ENCODE data around the gene NKAPD1. TPM values are rescaled to one million over a fixed set of nuclear protein-coding genes. Genes with fewer than 3 reads are reported as not detected.

The NKAPD1 gene
- total RNA-seq, 2 donors from 2014 or later = 11.8 to 16.8 TPM

- intact Hi-C loops (cut with DNase I) = no loop called here
- 89% methylated on average over 4 of the region's 4 CpGs for WGBS
- no peaks in the 10 kb centered on the region for H3K4me1 ChIP-seq (replicated peaks)
- no peak overlapping the region for H3K27ac ChIP-seq
- peaks cover 0 to 6% of the 10 kb centered on the region in 2 donors for H3K36me3 ChIP-seq
- H3K27me3 ChIP-seq (replicated peaks; ENCODE audit: insufficient read depth) = no peaks in the 10 kb centered on the region
- no peak for DNase-seq (ENCODE audit: low spot score)
- H3K9me3 ChIP-seq = no peaks in the 10 kb centered on the region
- TF ChIP-seq POLR2AphosphoS5 (IDR thresholded peaks at IDR 0.05) (no peak), CTCF (IDR thresholded peaks at IDR 0.05) (no peak), POLR2A (IDR thresholded peaks at IDR 0.05) (no peak)
- no peak overlapping the region for H3K4me3 ChIP-seq
Measured at GRCh38 chr11:112057170-112057569, 16.9 kb upstream of the NKAPD1 start.

- no peak for DNase-seq (ENCODE audit: low spot score)
- no peaks in the 10 kb centered on the region for H3K27me3 ChIP-seq (replicated peaks; ENCODE audit: insufficient read depth)
- no peak overlapping the region for H3K4me3 ChIP-seq
- H3K27ac ChIP-seq = no peak overlapping the region
- 16% methylated on average over 1 of the region's 1 CpG for WGBS
- H3K9me3 ChIP-seq = no peaks in the 10 kb centered on the region
- intact Hi-C loops (cut with DNase I) = no loop called here
- H3K36me3 ChIP-seq = no peaks in the 10 kb centered on the region
- TF ChIP-seq POLR2A (IDR thresholded peaks at IDR 0.05) (no peak), POLR2AphosphoS5 (IDR thresholded peaks at IDR 0.05) (no peak), CTCF (IDR thresholded peaks at IDR 0.05) (no peak)
- no peaks in the 10 kb centered on the region for H3K4me1 ChIP-seq (replicated peaks)
Measured at GRCh38 chr11:112058103-112058502, 16.0 kb upstream of the NKAPD1 start.

DNA sequence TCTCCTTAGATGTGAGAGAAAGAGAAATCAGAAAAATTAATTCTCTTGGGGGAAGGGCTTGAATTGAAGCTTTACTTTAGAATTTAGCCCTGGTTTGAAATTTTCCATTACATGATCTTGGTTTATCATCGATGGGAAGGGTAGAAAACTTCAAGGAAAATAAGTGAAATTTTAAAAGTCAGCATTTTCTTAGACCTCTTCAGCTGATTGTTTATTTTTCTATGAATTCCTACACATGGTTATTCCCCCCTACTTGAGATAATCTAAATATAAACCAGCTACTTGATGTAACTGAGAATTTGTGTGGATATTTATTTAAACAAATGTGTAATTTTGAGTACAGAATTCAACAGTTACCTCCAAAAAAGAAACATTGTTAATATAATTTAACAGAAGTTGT, 11.2 kb upstream of the NKAPD1 start:
- Histone ChIP-seq H3K9me3 (no peaks in the 10 kb centered on the region), H3K36me3 (no peaks in the 10 kb centered on the region), H3K4me1 (replicated peaks) (no peaks in the 10 kb centered on the region), H3K27me3 (replicated peaks; ENCODE audit: insufficient read depth) (no peaks in the 10 kb centered on the region), H3K27ac (no peak overlapping the region), H3K4me3 (no peak overlapping the region)
- intact Hi-C loops (cut with DNase I) = no loop called here
- WGBS = 81% methylated on average over 1 of the region's 1 CpG
- DNase-seq (ENCODE audit: low spot score) = no peak
- no peak for TF ChIP-seq POLR2AphosphoS5 (IDR thresholded peaks at IDR 0.05)
- no peak for TF ChIP-seq POLR2A (IDR thresholded peaks at IDR 0.05)
- no peak for TF ChIP-seq CTCF (IDR thresholded peaks at IDR 0.05)

DNA sequence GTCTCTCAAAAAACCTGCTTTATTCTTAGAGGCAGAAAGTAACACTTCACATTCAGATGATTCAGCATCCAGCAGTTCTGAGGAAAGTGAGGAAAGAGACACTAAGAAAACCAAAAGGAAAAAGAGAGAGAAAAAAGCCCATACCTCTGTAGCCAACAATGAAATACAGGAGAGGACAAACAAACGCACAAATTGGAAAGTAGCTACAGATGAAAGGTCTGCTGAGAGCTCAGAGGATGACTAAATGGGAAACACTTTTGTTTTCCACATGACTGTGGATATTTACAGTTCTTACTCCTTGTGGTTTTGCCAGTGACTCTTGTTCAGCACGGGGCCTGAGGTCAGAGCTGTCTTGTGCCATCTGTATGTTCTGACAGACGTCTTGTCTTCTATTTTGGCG, 8.6 kb downstream of the NKAPD1 start:
- Histone ChIP-seq H3K9me3 (no peaks in the 10 kb centered on the region), H3K27me3 (replicated peaks; ENCODE audit: insufficient read depth) (no peaks in the 10 kb centered on the region), H3K4me1 (replicated peaks) (no peaks in the 10 kb centered on the region), H3K36me3 (peaks cover 3 to 11% of the 10 kb centered on the region in 2 donors), H3K27ac (no peak overlapping the region), H3K4me3 (no peak overlapping the region)
- WGBS = 72% methylated on average over 4 of the region's 4 CpGs
- intact Hi-C loops (cut with DNase I) = no loop called here
- TF ChIP-seq POLR2AphosphoS5 (IDR thresholded peaks at IDR 0.05) = no peak
- TF ChIP-seq CTCF (IDR thresholded peaks at IDR 0.05) = no peak
- no peak for DNase-seq (ENCODE audit: low spot score)

GRCh38 chr11:112085822-112086421, 11.8 kb downstream of the NKAPD1 start:
- 5% methylated on average over 19 of the region's 19 CpGs for WGBS
- H3K9me3 ChIP-seq = no peaks in the 10 kb centered on the region
- no peaks in the 10 kb centered on the region for H3K4me1 ChIP-seq (replicated peaks)
- peak overlapping the region; percentile 64 to 78 for H3K27ac ChIP-seq
- DNase-seq (ENCODE audit: low spot score) = peak; percentile 6
- TF ChIP-seq CTCF (IDR thresholded peaks at IDR 0.05) = no peak
- TF ChIP-seq POLR2AphosphoS5 (IDR thresholded peaks at IDR 0.05) = no peak
- no peak for TF ChIP-seq POLR2A (IDR thresholded peaks at IDR 0.05)
- H3K36me3 ChIP-seq = peaks cover 0 to 11% of the 10 kb centered on the region in 2 donors
- intact Hi-C loops (cut with DNase I) = loop anchor here (5.0 kb wide), 2 partner anchors 154 to 209 kb away; partner anchors contain the start of genes CFAP68 and FDXACB1
- peak overlapping the region; percentile 61 to 65 for H3K4me3 ChIP-seq
- no peaks in the 10 kb centered on the region for H3K27me3 ChIP-seq (replicated peaks; ENCODE audit: insufficient read depth)

Measured in prostate gland (tissue), 2 donors.